SH-SY5Y (cell line): ENCODE data around the gene GSTP1.

Experiments used
- GATA2 ChIP-seq: IDR thresholded peaks from 2 replicates; pipeline ENCODE4 v1.6.1; 2011; ENCODE audit warnings: mild to moderate bottlenecking, low read depth, low read length
- GATA3 ChIP-seq: IDR thresholded peaks from 2 replicates; pipeline ENCODE4 v1.6.1; 2011; ENCODE audit warnings: low read depth, mild to moderate bottlenecking, low read length, moderate library complexity

GRCh38 chr11:67538306-67538705, 45.3 kb upstream of the GSTP1 start:
- TF ChIP-seq GATA2, result no peak
- TF ChIP-seq GATA3, result no peak
